T-helper 2 cell treated with Interferon-gamma antibody and Interleukin-4, amounts not matched to agents 5 μg/mL and 100 μg/mL, for 36 hours (primary cell): ENCODE data around the gene URI1.
A peak's percentile ranks its signal among the peaks of the same experiment; 100 is the strongest.
"Not testable (repeated sequence)": the region's sequence is repeated elsewhere in the genome, so short reads cannot be mapped to it uniquely, and the experiment has no call there.

ENCODE experiments used
- DNase-seq: peaks from one replicate; pipeline ENCODE4 v3.0.0; 2021; ENCODE audit warnings: low spot score
- H3K27ac Mint-ChIP-seq: one replicate; pipeline ENCODE4 v1.8.0; 2021; ENCODE audit warnings: mild to moderate bottlenecking, mixed read lengths
- H3K27me3 Mint-ChIP-seq: one replicate; pipeline ENCODE4 v1.8.0; 2021; ENCODE audit warnings: low read depth, mixed read lengths
- H3K36me3 Mint-ChIP-seq: one replicate; pipeline ENCODE4 v1.8.0; 2021; ENCODE audit warnings: low read depth, mixed read lengths
- H3K4me1 Mint-ChIP-seq: one replicate; pipeline ENCODE4 v1.8.0; 2021; ENCODE audit warnings: low read depth, mixed read lengths
- H3K4me3 Mint-ChIP-seq: one replicate; pipeline ENCODE4 v1.8.0; 2022; ENCODE audit warnings: mild to moderate bottlenecking, moderate library complexity, mixed read lengths
- H3K9me3 Mint-ChIP-seq: one replicate; pipeline ENCODE4 v1.8.0; 2021; ENCODE audit warnings: mixed read lengths

Gene URI1

GRCh38 chr19:30029721-30030510 is 87.9 kb downstream of the URI1 start:
- Mint-ChIP-seq H3K27ac (peak overlapping the region; percentile 60), H3K4me3 (peak overlapping the region; percentile 9), H3K9me3 (peaks cover 34% of the 10 kb centered on the region), H3K4me1 (peaks cover 25% of the 10 kb centered on the region), H3K36me3 (peaks cover 64% of the 10 kb centered on the region), H3K27me3 (no peaks in the 10 kb centered on the region)
- DNase-seq: peak; percentile 12

GRCh38 chr19:30034321-30034720 is 92.3 kb downstream of the URI1 start:
- no peak overlapping the region for H3K27ac Mint-ChIP-seq
- H3K4me1 Mint-ChIP-seq: peaks cover 17% of the 10 kb centered on the region
- H3K4me3 Mint-ChIP-seq: no peak overlapping the region
- H3K9me3 Mint-ChIP-seq: peaks cover 54% of the 10 kb centered on the region
- peaks cover 87% of the 10 kb centered on the region for H3K36me3 Mint-ChIP-seq
- no peaks in the 10 kb centered on the region for H3K27me3 Mint-ChIP-seq
- DNase-seq: no peak

GRCh38 chr19:30036154-30037129 is 94.4 kb downstream of the URI1 start:
- DNase-seq: no peak
- Mint-ChIP-seq H3K4me3 (no peak overlapping the region), H3K36me3 (peaks cover 74% of the 10 kb centered on the region), H3K27ac (no peak overlapping the region), H3K27me3 (no peaks in the 10 kb centered on the region), H3K9me3 (peaks cover 56% of the 10 kb centered on the region), H3K4me1 (no peaks in the 10 kb centered on the region)

GRCh38 chr19:30037835-30038234 is 95.8 kb downstream of the URI1 start:
- Mint-ChIP-seq H3K27me3 (no peaks in the 10 kb centered on the region), H3K36me3 (peaks cover 62% of the 10 kb centered on the region), H3K4me1 (no peaks in the 10 kb centered on the region), H3K9me3 (peaks cover 48% of the 10 kb centered on the region), H3K4me3 (no peak overlapping the region), H3K27ac (no peak overlapping the region)
- DNase-seq: no peak

GRCh38 chr19:30041931-30042330 is 99.9 kb downstream of the URI1 start:
- H3K4me3 Mint-ChIP-seq, H3K4me1 Mint-ChIP-seq, H3K27ac Mint-ChIP-seq, DNase-seq, H3K27me3 Mint-ChIP-seq: not testable (repeated sequence)
- Mint-ChIP-seq H3K36me3 (peaks cover 25% of the 10 kb centered on the region), H3K9me3 (peaks cover 17% of the 10 kb centered on the region)

GRCh38 chr19:30043008-30043407 is 101.0 kb downstream of the URI1 start:
- not testable (repeated sequence) for H3K27ac Mint-ChIP-seq, H3K27me3 Mint-ChIP-seq, H3K4me3 Mint-ChIP-seq, DNase-seq, H3K4me1 Mint-ChIP-seq, H3K9me3 Mint-ChIP-seq
- H3K36me3 Mint-ChIP-seq: peaks cover 14% of the 10 kb centered on the region

- H3K4me1 Mint-ChIP-seq: no peaks in the 10 kb centered on the region
- no peak overlapping the region for H3K4me3 Mint-ChIP-seq
- H3K9me3 Mint-ChIP-seq: peaks cover 3% of the 10 kb centered on the region
- no peaks in the 10 kb centered on the region for H3K27me3 Mint-ChIP-seq
- H3K27ac Mint-ChIP-seq: no peak overlapping the region
- H3K36me3 Mint-ChIP-seq: peaks cover 6% of the 10 kb centered on the region
- DNase-seq: no peak
Observed at GRCh38 chr19:30044273-30045248, 102.5 kb downstream of the URI1 start.

- no peak overlapping the region for H3K4me3 Mint-ChIP-seq
- H3K36me3 Mint-ChIP-seq: no peaks in the 10 kb centered on the region
- H3K4me1 Mint-ChIP-seq: no peaks in the 10 kb centered on the region
- no peaks in the 10 kb centered on the region for H3K9me3 Mint-ChIP-seq
- H3K27me3 Mint-ChIP-seq: no peaks in the 10 kb centered on the region
- no peak for DNase-seq
- no peak overlapping the region for H3K27ac Mint-ChIP-seq
Observed at GRCh38 chr19:30046522-30046921, 104.5 kb downstream of the URI1 start.

GRCh38 chr19:30047432-30047831 is 105.4 kb downstream of the URI1 start:
- H3K27ac Mint-ChIP-seq: no peak overlapping the region
- no peaks in the 10 kb centered on the region for H3K4me1 Mint-ChIP-seq
- no peaks in the 10 kb centered on the region for H3K9me3 Mint-ChIP-seq
- no peaks in the 10 kb centered on the region for H3K27me3 Mint-ChIP-seq
- no peak overlapping the region for H3K4me3 Mint-ChIP-seq
- DNase-seq: no peak
- H3K36me3 Mint-ChIP-seq: no peaks in the 10 kb centered on the region

- Mint-ChIP-seq H3K9me3 (no peaks in the 10 kb centered on the region), H3K4me1 (no peaks in the 10 kb centered on the region), H3K4me3 (no peak overlapping the region), H3K27me3 (no peaks in the 10 kb centered on the region), H3K36me3 (no peaks in the 10 kb centered on the region), H3K27ac (no peak overlapping the region)
- DNase-seq: no peak
Observed at GRCh38 chr19:30049226-30049625, 107.2 kb downstream of the URI1 start.

GRCh38 chr19:30049846-30050667 is 108.0 kb downstream of the URI1 start:
- Mint-ChIP-seq H3K36me3 (no peaks in the 10 kb centered on the region), H3K9me3 (no peaks in the 10 kb centered on the region), H3K27me3 (no peaks in the 10 kb centered on the region), H3K4me1 (no peaks in the 10 kb centered on the region), H3K27ac (no peak overlapping the region), H3K4me3 (no peak overlapping the region)
- DNase-seq: no peak

GRCh38 chr19:30052122-30053075 is 110.4 kb downstream of the URI1 start:
- Mint-ChIP-seq H3K4me3 (no peak overlapping the region), H3K36me3 (no peaks in the 10 kb centered on the region), H3K27ac (no peak overlapping the region)

More at GRCh38 chr19:30052122-30053075, 110.4 kb downstream of the URI1 start:
- Mint-ChIP-seq H3K9me3 (no peaks in the 10 kb centered on the region), H3K4me1 (no peaks in the 10 kb centered on the region), H3K27me3 (peaks cover 3% of the 10 kb centered on the region)
- no peak for DNase-seq
